PFSK-1 (cell line): Measurements from ENCODE around the gene HOXA2.

Experiments used
- POLR2AphosphoS5 ChIP-seq: IDR thresholded peaks from 2 replicates; pipeline ENCODE4 v1.6.1; 2012; ENCODE audit warnings: low read depth, mild to moderate bottlenecking, control low read depth, low read length, moderate library complexity
- TAF1 ChIP-seq: IDR thresholded peaks from 2 replicates; pipeline ENCODE4 v1.6.1; 2012; ENCODE audit warnings: low read length, control low read depth, borderline replicate concordance; ENCODE audit not compliant: insufficient read depth

GRCh38 chr7:27151341-27151930 lies 49.0 kb upstream of the HOXA2 start:
- TF ChIP-seq TAF1 (no peak), POLR2AphosphoS5 (no peak)
